ENCODE measurements around the gene FAM50A.
"Not testable (repeated sequence)": the region's sequence is repeated elsewhere in the genome, so short reads cannot be mapped to it uniquely, and the experiment has no call there.

Gene FAM50A

DNA sequence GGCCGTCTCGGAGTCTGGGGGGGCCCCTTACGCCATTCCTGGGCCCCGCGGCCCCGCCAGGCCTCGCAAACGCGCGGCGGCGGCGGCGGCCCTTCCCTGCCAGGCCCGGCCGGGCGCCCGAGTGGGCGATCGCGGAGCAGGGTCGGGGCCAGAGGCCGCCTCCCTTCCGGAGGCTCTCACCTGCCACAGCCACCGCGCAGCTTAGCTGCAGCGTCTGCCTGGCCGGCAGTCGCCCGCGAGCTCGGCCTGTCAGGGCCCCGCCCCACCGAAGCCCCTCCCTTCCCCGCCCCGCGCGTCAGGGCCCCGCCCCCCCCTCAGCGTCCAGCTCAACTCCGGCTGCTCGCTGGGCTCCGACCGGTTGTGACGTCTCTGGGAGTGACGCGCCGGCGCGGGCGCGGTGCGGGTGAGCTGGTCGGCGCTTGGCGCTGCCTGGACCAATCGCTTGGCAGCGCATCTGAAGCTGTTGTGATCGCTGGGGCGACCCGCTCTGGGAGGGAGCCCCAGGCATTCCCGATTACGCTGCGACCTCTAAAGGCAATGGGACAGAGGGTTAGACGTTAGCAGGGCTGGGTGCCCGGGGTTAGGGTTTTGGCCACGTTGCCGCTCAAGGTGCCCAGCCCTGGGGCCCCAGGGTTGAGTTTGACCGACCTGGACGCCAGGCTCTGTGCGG is 46.6 kb downstream of the FAM50A start, which contains the start of gene SLC10A3:
Gene SLC10A3, minus strand, starts transcription at position 216 of the 670 bp plus-strand sequence. CDS start 1,689 bp downstream, outside the sequence.
- Mint-ChIP-seq H3K9me3 (no peaks in the 10 kb centered on the region), H3K36me3 (no peaks in the 10 kb centered on the region), H3K4me1 (peaks cover 20% of the 10 kb centered on the region), H3K4me3 (peak within 1 kb of the TSS; percentile 89), H3K27me3 (no peaks in the 10 kb centered on the region), H3K27ac (peak within 1 kb of the TSS; percentile 86)

DNA sequence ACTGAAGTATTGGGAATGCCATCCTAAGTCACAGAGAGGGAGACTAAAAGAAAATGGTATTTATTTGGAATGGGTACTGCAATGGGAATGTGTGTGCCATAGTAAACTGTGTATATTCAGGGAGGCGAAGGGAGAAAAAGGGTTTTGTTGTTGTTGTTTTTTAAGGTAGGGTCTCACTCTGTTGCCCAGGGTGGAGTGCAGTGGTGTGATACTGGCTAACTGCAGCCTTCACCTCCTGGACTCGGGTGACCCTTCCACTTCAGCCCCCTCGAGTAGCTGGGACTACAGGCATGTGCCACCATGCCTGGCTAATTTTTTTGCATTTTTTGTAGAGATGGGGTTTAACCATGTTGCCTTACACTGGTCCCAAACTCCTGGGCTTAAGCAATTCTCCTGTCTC is 50.8 kb downstream of the FAM50A start:
- no peaks in the 10 kb centered on the region for H3K36me3 Mint-ChIP-seq
- H3K27me3 Mint-ChIP-seq: no peaks in the 10 kb centered on the region
- no peak overlapping the region for H3K4me3 Mint-ChIP-seq
- H3K27ac Mint-ChIP-seq: no peak overlapping the region
- peaks cover 1% of the 10 kb centered on the region for H3K4me1 Mint-ChIP-seq
- no peaks in the 10 kb centered on the region for H3K9me3 Mint-ChIP-seq

DNA sequence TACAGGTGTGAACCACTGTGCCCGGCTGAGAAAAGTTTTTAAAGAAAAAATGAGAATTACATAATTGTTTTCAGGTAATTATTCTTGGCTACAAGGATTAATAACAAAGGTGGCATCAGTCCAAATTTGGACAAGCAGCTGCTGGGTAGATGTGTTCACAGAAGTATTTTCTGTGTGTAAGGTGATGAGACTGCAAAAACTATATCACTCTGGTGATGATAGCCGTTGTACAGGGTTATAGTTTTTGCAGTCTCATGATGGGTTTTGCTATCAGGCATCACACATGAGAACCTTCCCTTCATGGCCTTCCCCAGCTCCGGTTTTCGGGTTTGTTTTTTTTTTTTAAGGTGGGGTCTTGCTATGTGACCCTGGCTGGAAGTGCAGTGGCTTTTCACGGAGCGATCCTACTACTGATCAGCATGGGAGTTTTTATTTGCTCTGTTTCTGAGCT is 51.6 kb downstream of the FAM50A start:
- H3K36me3 Mint-ChIP-seq: no peaks in the 10 kb centered on the region
- no peak overlapping the region for H3K4me3 Mint-ChIP-seq
- no peaks in the 10 kb centered on the region for H3K4me1 Mint-ChIP-seq
- H3K27ac Mint-ChIP-seq: no peak overlapping the region
- no peaks in the 10 kb centered on the region for H3K27me3 Mint-ChIP-seq
- H3K9me3 Mint-ChIP-seq: no peaks in the 10 kb centered on the region

DNA sequence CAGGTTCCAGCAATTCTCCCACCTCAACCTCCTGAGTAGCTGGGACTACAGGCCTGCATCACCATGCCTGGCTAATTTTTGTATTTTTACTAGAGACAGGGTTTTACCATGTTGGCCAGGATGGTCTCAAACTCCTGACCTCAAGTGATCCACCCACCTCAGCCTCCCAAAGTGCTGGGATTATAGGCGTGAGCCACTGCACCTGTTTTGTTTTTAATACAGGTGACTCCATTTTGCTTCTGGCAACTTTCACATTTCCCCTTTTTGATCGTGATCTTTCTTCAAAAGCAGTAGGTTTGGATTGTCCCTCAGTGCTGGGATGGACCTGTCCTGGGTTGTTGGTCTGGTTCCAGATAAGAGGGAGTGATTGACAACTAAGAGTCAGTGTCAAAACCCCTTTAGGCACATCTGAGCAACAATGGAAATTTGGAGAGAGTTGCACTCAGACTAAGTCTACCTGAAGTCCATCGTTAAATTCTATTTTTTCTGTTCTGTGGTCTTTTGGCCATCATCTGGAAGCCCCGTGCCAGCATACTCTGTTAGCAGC is 52.7 kb downstream of the FAM50A start:
- H3K27ac Mint-ChIP-seq, H3K9me3 Mint-ChIP-seq, H3K36me3 Mint-ChIP-seq, H3K4me1 Mint-ChIP-seq, H3K4me3 Mint-ChIP-seq, H3K27me3 Mint-ChIP-seq: not testable (repeated sequence)
